IMR-90 (cell line): ENCODE data around the gene SPATA9. TPM values are rescaled to one million over a fixed set of nuclear protein-coding genes. Genes with fewer than 3 reads are reported as not detected.

Experiments
- ATAC-seq: fragments of 200-7000 bp; cut with Tn5 transposase; 2 replicates; pipeline ENCODE4 v1.9.1; 2020; ENCODE audit warnings: low read depth, mild to moderate bottlenecking, moderate library complexity
- BruUV-seq: library from RNA; stranded (reverse); fragments of 400-500 nt; replicated peaks from 2 replicates; lab custom pipeline; 2021; lab: Mats Ljungman, UMichigan
- CTCF ChIA-PET: fragments of 300-600 bp; formaldehyde crosslinking; extraction: SDS; loops from one replicate; lab custom pipeline; 2021; ENCODE audit warnings: antibody characterized with exemption; lab: Yijun Ruan, JAX
- POLR2A ChIA-PET: fragments of 300-600 bp; sonication (Branson Sonifier 250); formaldehyde crosslinking; loops from one replicate; lab custom pipeline; 2022; ENCODE audit warnings: antibody characterized with exemption; ENCODE audit not compliant: unreplicated experiment; lab: Charles Lee
- DNase-seq: peaks from one replicate; pipeline ENCODE4 v3.0.0; 2013
- H2AFZ ChIP-seq: replicated peaks from 2 replicates; pipeline ENCODE3; 2013; ENCODE audit warnings: low read length, mild to moderate bottlenecking; ENCODE audit not compliant: poor library complexity
- H2AK5ac ChIP-seq: 2 replicates; pipeline ENCODE4 v1.6.1; 2013; ENCODE audit warnings: low read depth, low read length, inconsistent platforms
- H2AK9ac ChIP-seq: replicated peaks from 2 replicates; pipeline ENCODE3; 2013; ENCODE audit warnings: mild to moderate bottlenecking, low read depth, low read length, moderate library complexity; ENCODE audit not compliant: poor library complexity
- H2BK120ac ChIP-seq: 2 replicates; pipeline ENCODE4 v1.6.1; 2013; ENCODE audit warnings: low read depth, low read length, inconsistent platforms
- H2BK15ac ChIP-seq: 3 replicates; pipeline ENCODE4 v1.6.1; 2013; ENCODE audit warnings: low read depth, low read length, inconsistent platforms
- H2BK20ac ChIP-seq: 2 replicates; pipeline ENCODE4 v1.6.1; 2013; ENCODE audit warnings: low read depth, mild to moderate bottlenecking, inconsistent platforms, low read length, moderate library complexity
- H2BK5ac ChIP-seq: 2 replicates; pipeline ENCODE4 v1.6.1; 2013; ENCODE audit warnings: mild to moderate bottlenecking, low read depth, low read length, inconsistent platforms; ENCODE audit not compliant: poor library complexity, severe bottlenecking
- H3K14ac ChIP-seq: replicated peaks from 2 replicates; pipeline ENCODE4 v1.6.1; 2013; ENCODE audit warnings: low read depth, low read length, inconsistent platforms
- H3K18ac ChIP-seq: 2 replicates; pipeline ENCODE4 v1.6.1; 2013; ENCODE audit warnings: low read depth, low read length, control low read depth
- H3K23ac ChIP-seq: 2 replicates; pipeline ENCODE4 v1.6.1; 2013; ENCODE audit warnings: low read depth, low read length, inconsistent platforms
- H3K27ac ChIP-seq: 2 replicates; pipeline ENCODE4 v1.5.1; 2013; ENCODE audit warnings: mild to moderate bottlenecking, control low read depth, low read length; ENCODE audit not compliant: insufficient read depth
- H3K27me3 ChIP-seq: 2 replicates; pipeline ENCODE4 v1.6.1; 2013; ENCODE audit warnings: low read length; ENCODE audit not compliant: control insufficient read depth, insufficient read depth
- H3K36me3 ChIP-seq: 2 replicates; pipeline ENCODE4 v1.6.1; 2013; ENCODE audit warnings: low read length, mixed read lengths; ENCODE audit not compliant: control insufficient read depth, insufficient read depth
- H3K4ac ChIP-seq: 2 replicates; pipeline ENCODE4 v1.6.1; 2013; ENCODE audit warnings: low read depth, low read length, inconsistent platforms
- H3K4me1 ChIP-seq: 2 replicates; pipeline ENCODE4 v1.6.1; 2013; ENCODE audit warnings: low read length, mixed read lengths; ENCODE audit not compliant: control insufficient read depth, insufficient read depth
- H3K4me2 ChIP-seq: 2 replicates; pipeline ENCODE4 v1.6.1; 2013; ENCODE audit warnings: low read depth, mild to moderate bottlenecking, control low read depth, low read length, moderate library complexity
- H3K4me3 ChIP-seq: 2 replicates; pipeline ENCODE4 v1.5.1; 2013; ENCODE audit warnings: low read depth, mild to moderate bottlenecking, control low read depth, low read length, moderate library complexity; ENCODE audit not compliant: insufficient read depth
- H3K56ac ChIP-seq: 2 replicates; pipeline ENCODE4 v1.6.1; 2013; ENCODE audit warnings: low read length, inconsistent platforms; ENCODE audit not compliant: insufficient read depth; ENCODE audit errors: extremely low read depth
- H3K79me1 ChIP-seq, 2 experiments: 2 replicates each; pipeline ENCODE4 v1.6.1; 2013; ENCODE audit warnings: low read length in 2 of 2, inconsistent platforms in 1 of 2, low read depth in 1 of 2
- H3K9ac ChIP-seq: 2 replicates; pipeline ENCODE4 v1.6.1; 2013; ENCODE audit warnings: low read depth, low read length, control low read depth
- H3K9me1 ChIP-seq: 2 replicates; pipeline ENCODE4 v1.6.1; 2013; ENCODE audit warnings: low read length, inconsistent platforms; ENCODE audit not compliant: insufficient read depth
- H3K9me3 ChIP-seq: 2 replicates; pipeline ENCODE4 v1.6.1; 2013; ENCODE audit warnings: low read length; ENCODE audit not compliant: control insufficient read depth, insufficient read depth
- H4K20me1 ChIP-seq: 2 replicates; pipeline ENCODE4 v1.6.1; 2013; ENCODE audit warnings: low read length, inconsistent platforms; ENCODE audit not compliant: insufficient read depth
- H4K5ac ChIP-seq: 2 replicates; pipeline ENCODE4 v1.6.1; 2013; ENCODE audit warnings: mild to moderate bottlenecking, low read depth, low read length, control low read depth
- H4K8ac ChIP-seq, 2 experiments: 2 replicates each; pipeline ENCODE4 v1.6.1; 2013; ENCODE audit warnings: low read depth in 2 of 2, low read length in 2 of 2, control low read depth in 1 of 2, inconsistent platforms in 1 of 2
- H4K91ac ChIP-seq: 2 replicates; pipeline ENCODE4 v1.6.1; 2013; ENCODE audit warnings: low read depth, low read length, inconsistent platforms; ENCODE audit not compliant: insufficient read depth
- BHLHE40 ChIP-seq: fragments of 150-350 bp; IDR thresholded peaks from 2 replicates; pipeline ENCODE4 v1.6.1; 2016; ENCODE audit warnings: mild to moderate bottlenecking, low read depth, low read length
- MAZ ChIP-seq: IDR thresholded peaks from 2 replicates; pipeline ENCODE4 v1.6.1; 2012; ENCODE audit warnings: low read depth, mild to moderate bottlenecking, low read length, improper control_type of control experiment, moderate library complexity, borderline replicate concordance
- MXI1 ChIP-seq: IDR thresholded peaks from 2 replicates; pipeline ENCODE4 v1.6.1; 2012; ENCODE audit warnings: low read depth, mild to moderate bottlenecking, low read length, moderate library complexity, borderline replicate concordance
- POLR2A ChIP-seq: IDR thresholded peaks from 2 replicates; pipeline ENCODE4 v1.6.1; 2012; ENCODE audit warnings: mild to moderate bottlenecking, low read depth, low read length
- RAD21 ChIP-seq: IDR thresholded peaks from 2 replicates; pipeline ENCODE4 v1.6.1; 2012; ENCODE audit warnings: low read length, improper control_type of control experiment
- RFX5 ChIP-seq: IDR thresholded peaks from 2 replicates; pipeline ENCODE4 v1.8.0; 2012; ENCODE audit warnings: low read depth, mild to moderate bottlenecking, low read length, moderate library complexity
- SMC3 ChIP-seq: fragments of 150-350 bp; IDR thresholded peaks from 2 replicates; pipeline ENCODE4 v1.6.1; 2016; ENCODE audit warnings: low read depth, mild to moderate bottlenecking, antibody characterized with exemption, low read length, moderate library complexity
- USF2 ChIP-seq: fragments of 150-350 bp; IDR thresholded peaks from 2 replicates; pipeline ENCODE4 v1.6.1; 2017; ENCODE audit warnings: mild to moderate bottlenecking, antibody characterized with exemption, low read length, low read depth
- WGBS, 2 experiments: methylation state at CpG; one replicate each; pipeline versions ENCODE4 v1.1.5 to v1.1.7; 2013; ENCODE audit warnings: missing lambda C conversion rate in 2 of 2; ENCODE audit not compliant: insufficient read length in 1 of 2; ENCODE audit errors: extremely low coverage in 2 of 2; 5-methylcytosine and 5-hydroxymethylcytosine counted together
- dilution Hi-C: fragments of 300-500 bp; cut with HindIII; formaldehyde crosslinking; loops from one replicate; pipeline ENCODE4 v1.14.3; 2018; ENCODE audit warnings: low sequenced_read_pairs; ENCODE audit not compliant: unreplicated experiment
- in situ Hi-C: fragments of 300-500 bp; cut with MboI; formaldehyde crosslinking; loops from 3 replicates; pipeline ENCODE4 v1.14.3; 2019; ENCODE audit warnings: low sequenced_read_pairs, inconsistent platforms, mixed read lengths
- intact Hi-C: fragments of 100-400 bp; cut with micrococcal nuclease; formaldehyde crosslinking; loops from 2 replicates; pipeline ENCODE4 v1.10.0; 2022
- polyA plus RNA-seq, 3 experiments: library from polyadenylated mRNA; depleted of rRNA; stranded (reverse); fragments of >200 nt; gene quantifications; 2 replicates each; pipeline ENCODE4 v1.2.3, GENCODE V29; 2012; ENCODE audit warnings: low replicate concordance in 1 of 3
- total RNA-seq: library from RNA; depleted of rRNA; stranded (reverse); fragments of >200 nt; gene quantifications from 2 replicates; pipeline ENCODE4 v1.2.3, GENCODE V29; 2012
- TF ChIP-seq, protein P1 (sequence below): conservative IDR thresholded peaks from 2 replicates; pipeline ENCODE4 v1.5.1; 2012; ENCODE audit warnings: mild to moderate bottlenecking, low read depth, low read length, improper control_type of control experiment

SPATA9 gene
- total and polyA plus RNA-seq, 2 of the 4 experiments (the other 2 are of a cell fraction), result 0.72 to 0.86 TPM

DNA sequence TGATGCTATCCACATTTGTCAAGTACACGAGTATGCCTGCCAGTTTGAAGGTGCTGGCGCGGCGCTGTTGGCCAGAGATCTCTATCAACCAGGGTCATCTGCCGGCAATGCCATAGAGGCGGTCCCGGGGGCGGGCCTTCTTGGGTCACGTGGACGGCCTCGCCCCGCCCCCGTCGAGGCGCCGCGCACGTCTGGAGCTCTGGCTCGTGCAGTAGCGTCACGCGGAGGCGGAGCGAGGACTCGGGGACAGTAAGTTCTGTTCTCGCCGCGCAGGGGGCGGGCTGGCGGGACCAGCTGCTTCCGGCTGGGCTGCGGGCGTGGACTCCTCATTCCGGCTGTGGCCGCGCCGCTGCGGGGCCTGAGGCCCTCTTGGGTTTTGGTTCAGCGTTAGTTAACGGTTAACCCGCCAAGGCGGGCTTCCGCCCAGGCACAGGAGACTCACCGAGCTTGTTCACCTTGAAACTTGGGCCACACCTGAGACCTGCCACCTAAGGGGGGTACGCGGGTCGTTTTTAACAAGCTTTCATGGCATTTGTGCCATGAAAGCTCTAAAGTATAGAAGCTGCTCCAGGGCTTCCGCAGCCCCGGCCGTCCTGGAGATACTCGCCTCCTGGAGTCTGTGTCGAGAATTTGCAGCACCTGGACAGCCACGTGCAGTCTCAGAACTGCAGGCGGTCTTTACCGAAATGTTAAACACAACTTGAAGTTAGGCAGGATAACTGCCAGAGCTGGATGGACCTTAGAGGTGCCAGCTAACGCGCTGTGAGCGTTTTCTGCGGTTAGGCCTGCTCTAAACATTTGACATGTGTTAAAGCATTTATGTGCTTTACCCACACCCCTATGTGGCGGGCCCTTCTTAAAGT is 36.0 kb downstream of the SPATA9 start, which contains the start of gene RFESD:
Gene RFESD (plus strand): TSS at position 209 of the 863 bp plus-strand sequence. CDS start 5,495 bp downstream, outside the sequence.
- no TSS peak for BruUV-seq
- no peaks in the 10 kb centered on the region for H3K9me3 ChIP-seq
- H3K36me3 ChIP-seq, result no peaks in the 10 kb centered on the region
- peak within 1 kb of the TSS; percentile 78 for H3K9ac ChIP-seq
- H2BK5ac ChIP-seq, result peak within 1 kb of the TSS; percentile 37
- no peaks in the 10 kb centered on the region for H4K20me1 ChIP-seq
- H2BK15ac ChIP-seq, result peak within 1 kb of the TSS; percentile 24; the same call in 1 of the 3 replicates
- H3K79me1 ChIP-seq, result no peaks in the 10 kb centered on the region
- ChIA-PET CTCF (interaction anchor here (0.6 to 1.8 kb wide), 8 partner anchors 17 to 300 kb away, joined by 3 to 6 read pairs (median 4); no protein-coding TSS in a partner anchor), POLR2A (interaction anchor here (0.7 kb wide), 1 partner anchor 176 kb away, joined by 3 read pairs; the partner anchor contains the start of gene GLRX)
- WGBS, 2 experiments, result 2% methylated on average over 28 of the region's 60 CpGs; no CpG with 5 or more reads in 1 of the 2 experiments
- no peaks in the 10 kb centered on the region for H3K27me3 ChIP-seq
- peak within 1 kb of the TSS; percentile 61 for H4K91ac ChIP-seq
- H4K8ac ChIP-seq, result peak within 1 kb of the TSS; percentile 39 to 86
- DNase-seq (peak; percentile 93), ATAC-seq (peak; percentile 96)
- in situ Hi-C loops, result loop anchor here (25.0 kb wide), 1 partner anchor 666 kb away; no protein-coding TSS in a partner anchor
- peak within 1 kb of the TSS; percentile 68; the same call in 1 of the 2 replicates for H2BK20ac ChIP-seq
- peak within 1 kb of the TSS; percentile 84 for H3K4ac ChIP-seq
- peak within 1 kb of the TSS; percentile 97 for H3K4me2 ChIP-seq
- dilution Hi-C loops, result no loop called here
- H3K56ac ChIP-seq, result peak within 1 kb of the TSS; percentile 55; the same call in 1 of the 2 replicates
- H2AK9ac ChIP-seq, result peak within 1 kb of the TSS; percentile 93
- peak within 1 kb of the TSS; percentile 88 for H3K18ac ChIP-seq
- H3K27ac ChIP-seq, result peak within 1 kb of the TSS; percentile 59
- H2AFZ ChIP-seq, result peak within 1 kb of the TSS; percentile 94
- peak within 1 kb of the TSS; percentile 70 for H2BK120ac ChIP-seq
- H3K4me3 ChIP-seq, result peak within 1 kb of the TSS; percentile 55
- TF ChIP-seq RFX5 (no peak), USF2 (peak; percentile 95), MXI1 (peak; percentile 62; the same call in 1 of the 2 replicates), RAD21 (no peak), BHLHE40 (peak; percentile 95), POLR2A (peak; percentile 83; the same call in 1 of the 2 replicates), SMC3 (no peak), MAZ (peak; percentile 75)
- TF ChIP-seq, protein P1, sequence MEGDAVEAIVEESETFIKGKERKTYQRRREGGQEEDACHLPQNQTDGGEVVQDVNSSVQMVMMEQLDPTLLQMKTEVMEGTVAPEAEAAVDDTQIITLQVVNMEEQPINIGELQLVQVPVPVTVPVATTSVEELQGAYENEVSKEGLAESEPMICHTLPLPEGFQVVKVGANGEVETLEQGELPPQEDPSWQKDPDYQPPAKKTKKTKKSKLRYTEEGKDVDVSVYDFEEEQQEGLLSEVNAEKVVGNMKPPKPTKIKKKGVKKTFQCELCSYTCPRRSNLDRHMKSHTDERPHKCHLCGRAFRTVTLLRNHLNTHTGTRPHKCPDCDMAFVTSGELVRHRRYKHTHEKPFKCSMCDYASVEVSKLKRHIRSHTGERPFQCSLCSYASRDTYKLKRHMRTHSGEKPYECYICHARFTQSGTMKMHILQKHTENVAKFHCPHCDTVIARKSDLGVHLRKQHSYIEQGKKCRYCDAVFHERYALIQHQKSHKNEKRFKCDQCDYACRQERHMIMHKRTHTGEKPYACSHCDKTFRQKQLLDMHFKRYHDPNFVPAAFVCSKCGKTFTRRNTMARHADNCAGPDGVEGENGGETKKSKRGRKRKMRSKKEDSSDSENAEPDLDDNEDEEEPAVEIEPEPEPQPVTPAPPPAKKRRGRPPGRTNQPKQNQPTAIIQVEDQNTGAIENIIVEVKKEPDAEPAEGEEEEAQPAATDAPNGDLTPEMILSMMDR, result peak; percentile 10; the same call in 1 of the 2 replicates
- H3K23ac ChIP-seq, result peak within 1 kb of the TSS; percentile 92
- peaks cover 4% of the 10 kb centered on the region for H3K4me1 ChIP-seq
- peak within 1 kb of the TSS; percentile 82 for H3K14ac ChIP-seq
- intact Hi-C loops, result loop anchor here (5.0 to 10.0 kb wide), 2 partner anchors 86 to 958 kb away; partner anchors contain the start of gene RHOBTB3
- H4K5ac ChIP-seq, result peak within 1 kb of the TSS; percentile 80
- H3K9me1 ChIP-seq, result no peaks in the 10 kb centered on the region
- H2AK5ac ChIP-seq, result peak within 1 kb of the TSS; percentile 37; the same call in 1 of the 2 replicates
